Measurements from ENCODE around the gene TECPR2. TPM values are rescaled to one million over a fixed set of nuclear protein-coding genes. Genes with fewer than 3 reads are reported as not detected.
A peak's percentile ranks its signal among the peaks of the same experiment; 100 is the strongest.

TECPR2 gene
- total RNA-seq, 1 experiment from 2014 or later = 9.3 TPM

DNA sequence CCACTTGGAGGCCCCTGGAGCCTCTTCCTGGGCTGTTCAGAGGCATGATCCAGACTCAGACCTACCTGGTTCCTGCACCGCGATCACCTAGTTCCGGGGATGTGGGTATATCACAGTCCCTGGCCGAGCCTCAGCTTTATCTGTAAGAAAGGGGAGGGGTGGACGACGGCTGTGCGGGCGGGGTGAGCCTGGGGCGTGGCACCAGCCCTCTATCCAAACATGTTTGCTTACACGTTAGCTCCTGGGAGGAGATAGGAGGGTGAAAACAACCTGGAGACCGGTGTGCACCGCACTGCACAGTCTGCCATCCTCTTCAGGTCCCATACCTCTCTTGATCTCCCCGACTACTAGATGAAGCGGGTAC lies 145.7 kb downstream of the TECPR2 start:
- DNase-seq = peak; percentile 68 to 75
- ChIA-PET POLR2A (interaction anchor here (1.3 kb wide), 1 partner anchor 16 kb away, joined by 3 read pairs; no protein-coding TSS in a partner anchor), CTCF (interaction anchor here (0.6 to 2.1 kb wide), 6 partner anchors 16 to 379 kb away, joined by 3 to 7 read pairs (median 4); no protein-coding TSS in a partner anchor)
- no peaks in the 10 kb centered on the region for H3K27me3 Mint-ChIP-seq (ENCODE audit: insufficient read depth, unreplicated experiment)
- no peaks in the 10 kb centered on the region for H3K4me1 Mint-ChIP-seq (ENCODE audit: low read depth, unreplicated experiment)
- peak overlapping the region; percentile 90 for H3K4me3 Mint-ChIP-seq (ENCODE audit: unreplicated experiment)
- Histone ChIP-seq H3K36me3 (ENCODE audit: control insufficient read depth, insufficient read depth, low read length) (no peaks in the 10 kb centered on the region), H3K4me3 (ENCODE audit: low read depth, low read length) (peak overlapping the region; percentile 63), H3K4me1 (peaks cover 24% of the 10 kb centered on the region), H3K9me3 (no peaks in the 10 kb centered on the region), H3K27me3 (replicated peaks; ENCODE audit: control insufficient read depth, insufficient read depth, low read length) (no peaks in the 10 kb centered on the region)
- H3K9me3 Mint-ChIP-seq (ENCODE audit: unreplicated experiment) = no peaks in the 10 kb centered on the region
- BruUV-seq (replicated peaks) = no TSS peak
- peak overlapping the region; percentile 9 for H3K27ac Mint-ChIP-seq (ENCODE audit: unreplicated experiment)
- TF ChIP-seq, protein P1, sequence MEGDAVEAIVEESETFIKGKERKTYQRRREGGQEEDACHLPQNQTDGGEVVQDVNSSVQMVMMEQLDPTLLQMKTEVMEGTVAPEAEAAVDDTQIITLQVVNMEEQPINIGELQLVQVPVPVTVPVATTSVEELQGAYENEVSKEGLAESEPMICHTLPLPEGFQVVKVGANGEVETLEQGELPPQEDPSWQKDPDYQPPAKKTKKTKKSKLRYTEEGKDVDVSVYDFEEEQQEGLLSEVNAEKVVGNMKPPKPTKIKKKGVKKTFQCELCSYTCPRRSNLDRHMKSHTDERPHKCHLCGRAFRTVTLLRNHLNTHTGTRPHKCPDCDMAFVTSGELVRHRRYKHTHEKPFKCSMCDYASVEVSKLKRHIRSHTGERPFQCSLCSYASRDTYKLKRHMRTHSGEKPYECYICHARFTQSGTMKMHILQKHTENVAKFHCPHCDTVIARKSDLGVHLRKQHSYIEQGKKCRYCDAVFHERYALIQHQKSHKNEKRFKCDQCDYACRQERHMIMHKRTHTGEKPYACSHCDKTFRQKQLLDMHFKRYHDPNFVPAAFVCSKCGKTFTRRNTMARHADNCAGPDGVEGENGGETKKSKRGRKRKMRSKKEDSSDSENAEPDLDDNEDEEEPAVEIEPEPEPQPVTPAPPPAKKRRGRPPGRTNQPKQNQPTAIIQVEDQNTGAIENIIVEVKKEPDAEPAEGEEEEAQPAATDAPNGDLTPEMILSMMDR (IDR thresholded peaks at IDR 0.05; ENCODE audit: insufficient read depth in 1 of 2, low read depth in 1 of 2, low read length in 1 of 2, severe bottlenecking in 1 of 2, unreplicated experiment in 1 of 2) = no peak
- peaks cover 13% of the 10 kb centered on the region for H3K36me3 Mint-ChIP-seq (ENCODE audit: insufficient read depth, unreplicated experiment)
- intact Hi-C loops (cut with micrococcal nuclease; ENCODE audit: unreplicated experiment) = loop anchor here (2.0 to 5.0 kb wide), 2 partner anchors 41 to 70 kb away; no protein-coding TSS in a partner anchor

DNA sequence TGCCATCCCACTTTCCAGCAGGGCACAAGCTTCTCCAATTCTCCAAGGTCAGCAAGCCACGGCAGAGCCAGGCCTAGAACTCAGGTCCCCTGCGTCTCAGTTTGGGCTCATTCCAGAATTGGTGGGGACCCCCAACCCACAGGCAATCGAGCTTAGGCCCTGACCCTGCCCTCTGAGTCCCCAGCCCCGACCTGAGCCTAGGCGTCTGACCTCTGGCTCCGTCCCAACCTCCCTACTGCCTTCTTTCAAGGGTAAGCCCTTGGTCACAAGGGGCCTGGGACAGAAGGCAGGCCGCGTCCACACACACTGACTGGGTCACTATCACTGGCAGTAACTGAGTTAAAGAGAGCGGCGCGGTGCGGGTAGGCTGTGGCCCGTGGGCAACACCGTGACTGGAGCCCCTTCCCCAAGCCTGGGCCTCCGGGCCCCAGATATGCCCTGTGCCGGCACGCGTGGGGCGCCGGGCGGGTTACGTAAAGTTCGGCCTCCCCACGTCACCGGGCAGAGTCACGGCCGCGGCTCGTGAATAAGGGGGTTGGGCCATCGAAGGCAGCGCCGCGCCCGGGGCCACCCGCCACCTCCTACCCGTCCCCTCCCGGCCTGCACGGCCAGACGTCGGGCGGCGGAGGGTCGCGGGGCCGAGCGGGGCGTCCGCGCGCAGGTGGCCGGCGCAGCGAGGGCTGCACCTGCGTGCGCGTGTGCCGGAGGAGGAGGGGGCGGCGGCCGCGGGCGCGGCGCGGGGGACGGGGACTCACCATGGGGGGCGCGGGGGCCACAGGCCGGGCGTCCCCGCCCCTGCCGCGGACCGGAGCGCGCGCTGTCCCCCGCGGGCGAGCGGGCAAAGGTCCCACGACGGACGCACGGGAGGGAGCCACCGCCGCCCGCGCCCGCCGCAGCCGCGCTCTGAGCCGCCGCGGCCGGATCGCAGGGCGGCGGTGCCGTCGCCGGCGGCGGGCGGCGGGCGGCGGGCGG lies 146.3 kb downstream of the TECPR2 start:
- H3K4me3 ChIP-seq (ENCODE audit: low read depth, low read length) = peak overlapping the region; percentile 63
- peak overlapping the region; percentile 90 for H3K4me3 Mint-ChIP-seq (ENCODE audit: unreplicated experiment)
- no peaks in the 10 kb centered on the region for H3K27me3 ChIP-seq (replicated peaks; ENCODE audit: control insufficient read depth, insufficient read depth, low read length)
- BruUV-seq (replicated peaks) = TSS peak; percentile 85
- TF ChIP-seq, protein P1 (IDR thresholded peaks at IDR 0.05; ENCODE audit: insufficient read depth in 1 of 2, low read depth in 1 of 2, low read length in 1 of 2, severe bottlenecking in 1 of 2, unreplicated experiment in 1 of 2) = no peak
- POLR2A ChIA-PET = interaction anchor here (1.0 to 1.3 kb wide), 2 partner anchors 15 to 16 kb away, joined by 3 to 4 read pairs; no protein-coding TSS in a partner anchor
- H3K36me3 Mint-ChIP-seq (ENCODE audit: insufficient read depth, unreplicated experiment) = peaks cover 13% of the 10 kb centered on the region
- peak in 1 of 2 experiments; percentile 49 for DNase-seq
- H3K27me3 Mint-ChIP-seq (ENCODE audit: insufficient read depth, unreplicated experiment) = no peaks in the 10 kb centered on the region
- H3K4me1 ChIP-seq = peaks cover 24% of the 10 kb centered on the region
- CTCF ChIA-PET = interaction anchor here (0.9 to 2.1 kb wide), 7 partner anchors 15 to 192 kb away, joined by 3 to 8 read pairs (median 6); no protein-coding TSS in a partner anchor
- H3K36me3 ChIP-seq (ENCODE audit: control insufficient read depth, insufficient read depth, low read length) = no peaks in the 10 kb centered on the region
- peak overlapping the region; percentile 9 for H3K27ac Mint-ChIP-seq (ENCODE audit: unreplicated experiment)
- H3K9me3 Mint-ChIP-seq (ENCODE audit: unreplicated experiment) = no peaks in the 10 kb centered on the region
- intact Hi-C loops (cut with micrococcal nuclease; ENCODE audit: unreplicated experiment) = loop anchor here (2.0 to 5.0 kb wide), 2 partner anchors 42 to 70 kb away; no protein-coding TSS in a partner anchor
- H3K9me3 ChIP-seq = no peaks in the 10 kb centered on the region
- no peaks in the 10 kb centered on the region for H3K4me1 Mint-ChIP-seq (ENCODE audit: low read depth, unreplicated experiment)

Data from Caco-2 (cell line).